Measurements from ENCODE around the gene RFX5.
A peak's percentile ranks its signal among the peaks of the same experiment; 100 is the strongest.

The RFX5 gene

DNA sequence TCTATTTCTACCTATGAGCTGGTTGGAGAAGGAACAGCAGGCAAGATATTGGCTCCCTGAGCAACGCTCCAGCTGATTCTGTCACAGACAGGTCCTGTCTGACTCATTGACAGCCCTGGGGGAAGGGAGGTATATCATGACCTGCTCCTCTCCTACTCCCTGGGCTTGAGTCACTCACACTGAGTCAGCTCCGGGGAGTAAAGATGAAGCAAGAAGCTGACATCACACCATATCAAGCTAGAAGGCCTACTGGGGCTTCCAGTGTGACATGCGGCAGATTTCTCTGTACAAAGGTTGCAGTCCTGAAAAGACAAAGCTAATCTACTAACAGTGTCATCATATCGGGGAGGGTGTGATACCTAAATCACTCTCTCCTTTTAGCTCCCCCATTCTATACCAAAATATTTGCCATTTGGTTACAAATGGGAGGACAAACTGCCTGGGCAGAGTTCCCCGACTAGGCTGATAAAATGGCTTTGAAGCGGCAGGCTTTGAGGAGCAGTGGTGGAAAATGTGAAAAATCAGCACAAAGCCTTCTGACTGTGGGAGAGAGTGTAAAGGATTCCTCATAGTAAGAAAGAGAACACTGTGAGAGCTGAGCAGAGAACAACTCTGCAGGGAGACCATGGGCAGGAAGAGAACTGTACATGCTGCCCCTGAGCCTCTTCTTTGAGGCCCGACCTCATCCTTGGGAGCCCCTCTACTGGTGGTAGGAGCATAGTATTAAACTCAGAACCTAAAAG is 35.3 kb downstream of the RFX5 start:
- TF ChIP-seq POLR2A (IDR thresholded peaks at IDR 0.05; ENCODE audit: low read depth, low read length) (no peak), PAX5 (IDR thresholded peaks at IDR 0.05; ENCODE audit: insufficient read depth, low read length, severe bottlenecking) (no peak), TAF1 (IDR thresholded peaks at IDR 0.05; ENCODE audit: low read depth, low read length) (no peak), SPI1 (IDR thresholded peaks at IDR 0.05; ENCODE audit: low read depth, low read length) (no peak), POLR2AphosphoS5 (IDR thresholded peaks at IDR 0.05; ENCODE audit: low read depth, low read length) (no peak), POU2F2 (IDR thresholded peaks at IDR 0.05; ENCODE audit: low read depth, low read length) (no peak)
- FAIRE-seq, result no peak
- no peak for DNase-seq (ENCODE audit: insufficient read length, low spot score)

DNA sequence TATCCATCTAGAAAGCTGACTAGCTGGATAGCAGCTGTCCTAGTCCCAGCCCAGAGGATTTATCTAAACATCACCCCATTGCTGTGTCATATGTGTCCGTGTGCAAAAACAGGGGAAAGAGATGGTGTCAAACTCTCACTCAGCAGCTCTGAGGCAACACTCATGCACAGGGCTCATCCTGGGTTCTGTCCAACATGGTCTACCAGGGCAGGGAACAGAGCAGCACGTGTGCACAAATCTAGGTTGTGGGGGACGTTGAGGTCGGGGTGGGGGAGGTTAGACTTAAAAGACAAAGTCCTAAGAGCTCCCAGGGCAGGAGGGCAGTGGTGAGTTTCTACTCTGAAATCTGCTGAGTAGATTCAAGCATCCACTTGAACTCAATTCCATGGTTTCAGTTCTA is 36.0 kb downstream of the RFX5 start:
- TF ChIP-seq POLR2A (IDR thresholded peaks at IDR 0.05; ENCODE audit: low read depth, low read length) (no peak), PAX5 (IDR thresholded peaks at IDR 0.05; ENCODE audit: insufficient read depth, low read length, severe bottlenecking) (no peak), SPI1 (IDR thresholded peaks at IDR 0.05; ENCODE audit: low read depth, low read length) (no peak)
- DNase-seq (ENCODE audit: insufficient read length, low spot score) (no peak), FAIRE-seq (no peak)

DNA sequence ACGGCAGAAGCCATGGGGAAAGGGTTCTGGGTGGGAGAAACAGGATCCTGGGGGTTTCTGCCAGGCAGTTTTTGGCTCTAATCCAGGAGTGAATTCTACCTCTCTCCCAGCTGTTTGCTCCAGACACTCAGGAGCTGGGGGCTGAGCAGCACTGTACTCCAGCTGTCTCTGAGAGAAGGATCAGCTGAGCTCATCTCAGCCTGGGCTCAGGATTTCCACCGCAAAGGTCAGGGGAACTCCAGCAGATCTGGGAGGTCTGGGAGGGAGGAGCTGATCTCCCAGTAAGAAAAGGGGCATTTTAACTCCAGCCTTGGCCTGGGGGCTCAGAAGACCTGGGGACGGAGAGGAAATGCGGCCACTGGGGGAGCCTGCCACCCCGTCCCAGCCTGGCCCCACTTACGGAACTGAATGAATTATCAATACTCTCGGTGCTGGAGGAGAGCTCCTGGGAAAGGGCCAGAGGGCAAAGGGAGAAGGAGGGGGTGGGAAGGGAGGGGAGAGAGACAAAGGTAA is 37.2 kb downstream of the RFX5 start:
- FAIRE-seq (no peak), DNase-seq (ENCODE audit: insufficient read length, low spot score) (no peak)
- no peak for TF ChIP-seq POLR2A (IDR thresholded peaks at IDR 0.05; ENCODE audit: low read depth, low read length)
- no peak for TF ChIP-seq PAX5 (IDR thresholded peaks at IDR 0.05; ENCODE audit: insufficient read depth, low read length, severe bottlenecking)
- TF ChIP-seq TAF1 (IDR thresholded peaks at IDR 0.05; ENCODE audit: low read depth, low read length), result no peak
- TF ChIP-seq POLR2AphosphoS5 (IDR thresholded peaks at IDR 0.05; ENCODE audit: low read depth, low read length), result no peak
- TF ChIP-seq SPI1 (IDR thresholded peaks at IDR 0.05; ENCODE audit: low read depth, low read length), result no peak
- TF ChIP-seq POU2F2 (IDR thresholded peaks at IDR 0.05; ENCODE audit: low read depth, low read length), result no peak

DNA sequence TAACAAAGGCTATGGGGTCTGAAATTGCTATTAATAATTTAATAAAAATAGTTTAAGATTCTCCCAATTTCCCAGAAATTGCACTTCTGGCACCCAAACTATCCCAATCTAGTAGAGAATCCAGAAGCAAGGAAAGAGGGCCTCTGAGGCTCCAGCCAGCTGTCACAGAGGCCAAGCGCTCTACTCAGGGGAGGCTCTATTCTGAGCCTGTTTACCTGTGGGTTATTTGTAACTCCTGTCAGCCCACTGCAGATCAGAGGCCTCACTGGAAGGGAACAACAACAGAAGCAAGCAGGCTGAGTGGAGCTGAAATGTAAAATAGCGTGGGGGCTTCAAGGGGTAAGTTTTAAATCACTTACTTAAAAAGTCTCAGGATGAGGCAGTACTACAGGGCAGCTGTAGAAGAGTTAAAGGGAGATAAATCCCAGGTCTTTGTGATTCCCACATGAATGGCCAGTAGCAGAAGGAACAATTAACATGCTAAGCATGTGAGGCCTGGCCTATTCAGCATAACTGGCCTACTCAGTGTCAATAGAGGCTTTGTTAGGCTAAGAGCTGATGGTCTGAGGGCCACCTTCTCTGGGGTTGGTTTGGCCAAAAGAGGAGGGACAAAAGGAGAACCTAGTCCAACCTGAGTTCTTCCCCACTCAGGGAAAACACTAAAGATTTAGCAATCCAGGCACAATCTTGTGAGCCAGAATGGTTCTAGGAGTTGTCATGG is 52.1 kb downstream of the RFX5 start:
- no peak for FAIRE-seq

DNA sequence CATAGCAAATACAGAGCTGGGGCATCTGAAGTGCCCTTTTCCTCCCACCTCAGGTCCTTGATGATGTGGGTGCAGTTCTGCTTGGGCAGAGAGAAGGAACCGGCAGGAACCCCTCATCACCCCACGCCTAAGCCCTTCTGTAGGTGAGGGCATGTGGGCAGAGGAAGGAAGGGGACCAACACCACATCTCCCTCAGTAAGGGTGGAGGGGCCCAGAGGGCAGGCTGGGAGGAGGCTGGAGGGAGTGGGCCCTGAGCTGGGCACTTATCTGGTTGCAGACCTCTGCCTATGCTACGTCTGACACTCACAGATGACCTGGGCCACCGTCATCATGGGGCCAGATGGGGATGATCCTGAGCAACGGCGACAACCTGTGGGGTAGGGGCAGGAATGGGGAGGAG is 54.0 kb downstream of the RFX5 start:
- no peak for TF ChIP-seq POLR2A (IDR thresholded peaks at IDR 0.05; ENCODE audit: low read depth, low read length)
- TF ChIP-seq PAX5 (IDR thresholded peaks at IDR 0.05; ENCODE audit: insufficient read depth, low read length, severe bottlenecking), result no peak
- TF ChIP-seq TAF1 (IDR thresholded peaks at IDR 0.05; ENCODE audit: low read depth, low read length), result no peak
- TF ChIP-seq POU2F2 (IDR thresholded peaks at IDR 0.05; ENCODE audit: low read depth, low read length), result no peak
- no peak for TF ChIP-seq POLR2AphosphoS5 (IDR thresholded peaks at IDR 0.05; ENCODE audit: low read depth, low read length)
- TF ChIP-seq SPI1 (IDR thresholded peaks at IDR 0.05; ENCODE audit: low read depth, low read length), result no peak
- no peak for DNase-seq (ENCODE audit: insufficient read length, low spot score)
- FAIRE-seq, result no peak

More for the DNA sequence above, 52.1 kb downstream of the RFX5 start:
- TF ChIP-seq SPI1 (IDR thresholded peaks at IDR 0.05; ENCODE audit: low read depth, low read length), result no peak
- no peak for TF ChIP-seq POLR2AphosphoS5 (IDR thresholded peaks at IDR 0.05; ENCODE audit: low read depth, low read length)
- no peak for DNase-seq (ENCODE audit: insufficient read length, low spot score)

DNA sequence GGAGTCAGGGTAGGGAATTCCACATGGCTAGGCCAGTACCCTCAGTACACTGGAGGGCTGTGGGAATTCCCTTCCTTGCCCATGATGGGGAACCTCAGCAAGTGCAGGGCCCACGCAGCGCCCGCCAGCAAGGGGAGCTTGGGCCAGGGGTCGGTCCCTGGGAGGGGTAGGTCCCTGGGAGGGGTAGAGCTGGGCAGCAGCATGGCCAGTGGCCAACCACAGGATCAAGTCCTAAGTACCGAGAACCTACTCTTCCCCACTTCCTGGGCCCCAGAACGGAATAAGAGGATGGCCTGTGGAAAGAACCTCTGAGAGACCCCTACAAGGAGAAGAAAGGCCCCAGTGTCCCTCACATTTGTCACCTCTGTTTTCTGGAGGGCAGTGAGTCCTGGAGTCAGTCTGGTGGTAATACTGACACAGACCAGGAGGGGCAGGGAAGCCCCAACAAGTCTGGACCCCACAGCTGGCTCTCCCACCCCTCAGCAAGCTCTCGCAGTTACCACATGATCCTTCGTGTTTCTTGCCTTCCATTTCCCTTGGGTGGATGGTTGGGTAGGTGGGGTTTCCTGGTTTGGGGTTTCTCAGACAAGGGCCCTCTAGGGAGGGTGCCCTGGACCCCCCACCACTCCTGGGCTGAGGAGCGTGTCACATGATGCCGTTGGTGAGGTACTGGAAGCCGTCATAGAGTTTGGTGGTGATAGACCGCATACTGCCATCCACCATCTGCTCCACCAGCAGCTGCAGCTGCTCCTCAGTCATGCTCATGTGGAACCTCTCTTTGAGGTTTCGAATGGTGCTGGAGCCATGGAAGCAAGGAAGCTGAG is 54.6 kb downstream of the RFX5 start:
- TF ChIP-seq POLR2A (IDR thresholded peaks at IDR 0.05; ENCODE audit: low read depth, low read length), result peak; percentile 79
- TF ChIP-seq PAX5 (IDR thresholded peaks at IDR 0.05; ENCODE audit: insufficient read depth, low read length, severe bottlenecking), result no peak
- no peak for TF ChIP-seq TAF1 (IDR thresholded peaks at IDR 0.05; ENCODE audit: low read depth, low read length)
- TF ChIP-seq SPI1 (IDR thresholded peaks at IDR 0.05; ENCODE audit: low read depth, low read length), result no peak
- peak; percentile 77 for TF ChIP-seq POLR2AphosphoS5 (IDR thresholded peaks at IDR 0.05; ENCODE audit: low read depth, low read length)
- TF ChIP-seq POU2F2 (IDR thresholded peaks at IDR 0.05; ENCODE audit: low read depth, low read length), result no peak
- DNase-seq (ENCODE audit: insufficient read length, low spot score), result no peak
- FAIRE-seq, result peak; percentile 48

- DNase-seq (ENCODE audit: insufficient read length, low spot score) (no peak), FAIRE-seq (no peak)
- no peak for TF ChIP-seq PAX5 (IDR thresholded peaks at IDR 0.05; ENCODE audit: insufficient read depth, low read length, severe bottlenecking)
- no peak for TF ChIP-seq TAF1 (IDR thresholded peaks at IDR 0.05; ENCODE audit: low read depth, low read length)
- peak; percentile 81 for TF ChIP-seq POLR2A (IDR thresholded peaks at IDR 0.05; ENCODE audit: low read depth, low read length)
- no peak for TF ChIP-seq POU2F2 (IDR thresholded peaks at IDR 0.05; ENCODE audit: low read depth, low read length)
- TF ChIP-seq SPI1 (IDR thresholded peaks at IDR 0.05; ENCODE audit: low read depth, low read length), result no peak
- peak; percentile 80 for TF ChIP-seq POLR2AphosphoS5 (IDR thresholded peaks at IDR 0.05; ENCODE audit: low read depth, low read length)
These were observed 56.2 kb downstream of the RFX5 start for GRCh38 chr1:151290709-151291303.

Measured in GM12891 (cell line).